SK-N-SH (cell line): ENCODE data around the gene USP47.

Experiments
- ELF1 ChIP-seq: IDR thresholded peaks from 2 replicates; pipeline ENCODE4 v1.4.0; 2012
- GABPA ChIP-seq: IDR thresholded peaks from 2 replicates; pipeline ENCODE4 v1.4.0; 2012; ENCODE audit warnings: low read depth, mild to moderate bottlenecking
- TF ChIP-seq, protein P1 (sequence below): IDR thresholded peaks from 2 replicates; pipeline ENCODE4 v1.6.1; 2012; ENCODE audit warnings: mild to moderate bottlenecking, low read depth, low read length, moderate library complexity
- TF ChIP-seq, protein P2 (sequence below): fragments of 200-600 bp; sonication (generic); IDR thresholded peaks from 2 replicates; pipeline ENCODE4 v1.6.1; 2017; ENCODE audit warnings: antibody characterized with exemption, mild to moderate bottlenecking, moderate library complexity

- TF ChIP-seq ELF1: no peak
- TF ChIP-seq, protein P1, sequence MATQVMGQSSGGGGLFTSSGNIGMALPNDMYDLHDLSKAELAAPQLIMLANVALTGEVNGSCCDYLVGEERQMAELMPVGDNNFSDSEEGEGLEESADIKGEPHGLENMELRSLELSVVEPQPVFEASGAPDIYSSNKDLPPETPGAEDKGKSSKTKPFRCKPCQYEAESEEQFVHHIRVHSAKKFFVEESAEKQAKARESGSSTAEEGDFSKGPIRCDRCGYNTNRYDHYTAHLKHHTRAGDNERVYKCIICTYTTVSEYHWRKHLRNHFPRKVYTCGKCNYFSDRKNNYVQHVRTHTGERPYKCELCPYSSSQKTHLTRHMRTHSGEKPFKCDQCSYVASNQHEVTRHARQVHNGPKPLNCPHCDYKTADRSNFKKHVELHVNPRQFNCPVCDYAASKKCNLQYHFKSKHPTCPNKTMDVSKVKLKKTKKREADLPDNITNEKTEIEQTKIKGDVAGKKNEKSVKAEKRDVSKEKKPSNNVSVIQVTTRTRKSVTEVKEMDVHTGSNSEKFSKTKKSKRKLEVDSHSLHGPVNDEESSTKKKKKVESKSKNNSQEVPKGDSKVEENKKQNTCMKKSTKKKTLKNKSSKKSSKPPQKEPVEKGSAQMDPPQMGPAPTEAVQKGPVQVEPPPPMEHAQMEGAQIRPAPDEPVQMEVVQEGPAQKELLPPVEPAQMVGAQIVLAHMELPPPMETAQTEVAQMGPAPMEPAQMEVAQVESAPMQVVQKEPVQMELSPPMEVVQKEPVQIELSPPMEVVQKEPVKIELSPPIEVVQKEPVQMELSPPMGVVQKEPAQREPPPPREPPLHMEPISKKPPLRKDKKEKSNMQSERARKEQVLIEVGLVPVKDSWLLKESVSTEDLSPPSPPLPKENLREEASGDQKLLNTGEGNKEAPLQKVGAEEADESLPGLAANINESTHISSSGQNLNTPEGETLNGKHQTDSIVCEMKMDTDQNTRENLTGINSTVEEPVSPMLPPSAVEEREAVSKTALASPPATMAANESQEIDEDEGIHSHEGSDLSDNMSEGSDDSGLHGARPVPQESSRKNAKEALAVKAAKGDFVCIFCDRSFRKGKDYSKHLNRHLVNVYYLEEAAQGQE: no peak
- no peak for TF ChIP-seq GABPA
- TF ChIP-seq, protein P2, sequence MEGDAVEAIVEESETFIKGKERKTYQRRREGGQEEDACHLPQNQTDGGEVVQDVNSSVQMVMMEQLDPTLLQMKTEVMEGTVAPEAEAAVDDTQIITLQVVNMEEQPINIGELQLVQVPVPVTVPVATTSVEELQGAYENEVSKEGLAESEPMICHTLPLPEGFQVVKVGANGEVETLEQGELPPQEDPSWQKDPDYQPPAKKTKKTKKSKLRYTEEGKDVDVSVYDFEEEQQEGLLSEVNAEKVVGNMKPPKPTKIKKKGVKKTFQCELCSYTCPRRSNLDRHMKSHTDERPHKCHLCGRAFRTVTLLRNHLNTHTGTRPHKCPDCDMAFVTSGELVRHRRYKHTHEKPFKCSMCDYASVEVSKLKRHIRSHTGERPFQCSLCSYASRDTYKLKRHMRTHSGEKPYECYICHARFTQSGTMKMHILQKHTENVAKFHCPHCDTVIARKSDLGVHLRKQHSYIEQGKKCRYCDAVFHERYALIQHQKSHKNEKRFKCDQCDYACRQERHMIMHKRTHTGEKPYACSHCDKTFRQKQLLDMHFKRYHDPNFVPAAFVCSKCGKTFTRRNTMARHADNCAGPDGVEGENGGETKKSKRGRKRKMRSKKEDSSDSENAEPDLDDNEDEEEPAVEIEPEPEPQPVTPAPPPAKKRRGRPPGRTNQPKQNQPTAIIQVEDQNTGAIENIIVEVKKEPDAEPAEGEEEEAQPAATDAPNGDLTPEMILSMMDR: no peak
These were observed 131.1 kb downstream of the USP47 start for GRCh38 chr11:11972730-11973341.
